T-helper 17 cell (primary cell): ENCODE data around the gene ZNRF1. TPM values are rescaled to one million over a fixed set of nuclear protein-coding genes. Genes with fewer than 3 reads are reported as not detected.
"Not testable (repeated sequence)": the region's sequence is repeated elsewhere in the genome, so short reads cannot be mapped to it uniquely, and the experiment has no call there.

ENCODE experiments used
- ATAC-seq: fragments of 150-1000 bp; cut with Tn5 transposase; 2 replicates; pipeline ENCODE4 v1.10.0; 2021; ENCODE audit warnings: mild to moderate bottlenecking, moderate library complexity
- DNase-seq, 3 donors: peaks; one replicate each; pipeline versions ENCODE4 v3.0.0 to v3.0.0-alpha.2; 2020 to 2021
- H3K9me3 ChIP-seq: one replicate; pipeline ENCODE4 v1.7.0; 2013; ENCODE audit warnings: low read length, mild to moderate bottlenecking; ENCODE audit not compliant: control insufficient read depth, poor library complexity, severe bottlenecking
- H3K27ac Mint-ChIP-seq: one replicate; pipeline ENCODE4 v1.8.0; 2022; ENCODE audit warnings: mild to moderate bottlenecking, moderate library complexity, mixed read lengths
- H3K27me3 Mint-ChIP-seq: one replicate; pipeline ENCODE4 v1.8.0; 2022; ENCODE audit warnings: mixed read lengths
- H3K36me3 Mint-ChIP-seq: one replicate; pipeline ENCODE4 v1.8.0; 2022; ENCODE audit warnings: low read depth, mixed read lengths
- H3K4me1 Mint-ChIP-seq: one replicate; pipeline ENCODE4 v1.8.0; 2022; ENCODE audit warnings: mild to moderate bottlenecking, mixed read lengths
- H3K4me3 Mint-ChIP-seq: one replicate; pipeline ENCODE4 v1.8.0; 2022; ENCODE audit warnings: mild to moderate bottlenecking, moderate library complexity, mixed read lengths
- total RNA-seq, 4 donors: library from RNA in 2 of 4; stranded (reverse) in 2 of 4; gene quantifications; one replicate each; pipeline ENCODE4 v1.2.3 and lab custom pipeline; 2022 to 2026

ZNRF1 gene
- total RNA-seq, 2 donors from 2014 or later, result 10.7 to 18.1 TPM

DNA sequence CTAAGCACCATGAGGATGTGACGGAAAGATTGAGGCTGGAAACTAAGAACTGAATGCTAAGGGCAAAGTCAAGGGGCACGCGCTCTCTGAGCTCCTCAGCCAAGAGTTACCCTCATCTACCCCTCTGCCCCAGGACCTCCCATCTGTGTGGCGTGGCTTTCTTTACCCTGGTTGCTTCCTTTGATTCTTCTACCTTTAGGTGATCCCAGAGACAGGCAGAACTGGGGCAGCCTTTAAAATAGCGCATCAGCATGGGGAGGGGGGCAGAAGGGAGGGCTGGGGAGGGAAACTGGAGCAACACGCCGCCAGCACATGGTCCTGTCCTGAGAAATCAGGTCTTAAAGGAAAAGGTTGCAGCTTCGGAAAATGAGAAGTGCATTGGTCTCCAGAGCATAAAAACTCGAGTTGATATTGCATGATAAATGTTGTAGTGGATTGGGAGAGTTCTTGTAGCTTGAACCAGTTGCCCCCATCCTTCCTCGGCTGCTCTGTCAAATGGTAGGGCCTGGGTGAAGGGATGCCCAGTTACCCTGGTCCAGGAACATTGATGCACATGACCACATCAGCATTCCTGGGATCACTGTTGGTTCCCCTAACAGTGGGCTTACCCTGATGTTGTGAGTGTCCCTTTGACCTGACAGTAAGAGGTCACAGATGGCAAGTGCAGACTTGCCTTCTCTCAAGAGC, 88.0 kb downstream of the ZNRF1 start:
- peaks cover 4% of the 10 kb centered on the region for H3K36me3 Mint-ChIP-seq
- no peaks in the 10 kb centered on the region for H3K27me3 Mint-ChIP-seq
- no peak overlapping the region for H3K4me3 Mint-ChIP-seq
- ATAC-seq, result no peak
- no peak overlapping the region for H3K27ac Mint-ChIP-seq
- no peaks in the 10 kb centered on the region for H3K9me3 ChIP-seq
- DNase-seq, result no peak
- peaks cover 29% of the 10 kb centered on the region for H3K4me1 Mint-ChIP-seq

DNA sequence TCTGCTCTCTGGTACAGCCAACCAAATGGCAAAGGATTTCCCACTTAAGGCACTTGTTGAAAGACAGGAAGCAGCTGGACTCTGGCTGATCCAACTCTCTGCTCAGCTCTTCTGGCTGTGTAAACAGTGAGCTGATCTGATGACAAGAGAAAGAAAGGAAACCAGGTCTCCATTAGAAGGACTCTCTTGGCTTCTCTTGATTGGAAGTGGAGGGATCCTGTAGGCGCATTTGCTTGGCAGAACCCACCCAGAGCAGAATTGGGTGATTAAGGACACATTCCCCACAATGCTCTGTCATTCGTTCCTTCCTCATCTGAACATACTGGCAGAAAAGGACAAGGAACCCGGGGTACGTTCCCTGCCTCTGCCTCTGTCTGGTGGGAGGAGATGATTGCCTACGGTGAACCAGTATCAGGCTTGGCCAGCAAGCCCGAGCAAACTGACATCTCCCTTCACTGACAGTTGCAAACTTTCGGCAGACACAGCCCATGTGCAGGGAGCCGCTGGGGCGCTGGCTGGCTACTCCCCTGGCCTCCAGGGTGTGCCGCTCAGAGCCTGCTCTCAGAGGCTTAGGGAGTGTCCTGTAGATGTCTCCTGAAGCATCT, 88.7 kb downstream of the ZNRF1 start:
- DNase-seq (no peak), ATAC-seq (no peak)
- Mint-ChIP-seq H3K36me3 (peaks cover 4% of the 10 kb centered on the region), H3K4me3 (no peak overlapping the region), H3K27ac (peak overlapping the region; percentile 41), H3K4me1 (peaks cover 28% of the 10 kb centered on the region), H3K27me3 (no peaks in the 10 kb centered on the region)
- H3K9me3 ChIP-seq, result no peaks in the 10 kb centered on the region

DNA sequence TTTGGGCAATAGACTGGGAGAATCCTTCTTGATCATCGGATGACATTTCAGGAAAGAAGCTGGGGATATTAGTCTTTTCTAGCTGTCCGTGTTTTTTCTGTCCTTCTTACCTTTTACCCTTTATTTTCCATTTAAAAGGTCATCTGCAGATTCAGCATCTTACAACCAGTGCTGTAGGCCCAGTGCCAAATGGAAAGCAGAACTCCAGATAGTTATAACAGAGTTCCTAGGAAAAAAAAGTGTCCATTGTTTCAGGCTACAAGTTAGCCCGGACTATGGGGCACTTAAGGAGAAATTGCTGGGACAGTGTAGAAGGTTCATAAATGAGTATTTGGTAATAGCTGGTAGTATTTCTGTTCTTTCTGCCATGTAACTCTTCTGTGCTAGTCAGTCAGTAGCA, 89.4 kb downstream of the ZNRF1 start:
- no peaks in the 10 kb centered on the region for H3K27me3 Mint-ChIP-seq
- H3K4me3 Mint-ChIP-seq, result no peak overlapping the region
- H3K4me1 Mint-ChIP-seq, result peaks cover 25% of the 10 kb centered on the region
- H3K27ac Mint-ChIP-seq, result no peak overlapping the region
- H3K9me3 ChIP-seq, result no peaks in the 10 kb centered on the region
- ATAC-seq (no peak), DNase-seq (no peak)
- H3K36me3 Mint-ChIP-seq, result peaks cover 4% of the 10 kb centered on the region

DNA sequence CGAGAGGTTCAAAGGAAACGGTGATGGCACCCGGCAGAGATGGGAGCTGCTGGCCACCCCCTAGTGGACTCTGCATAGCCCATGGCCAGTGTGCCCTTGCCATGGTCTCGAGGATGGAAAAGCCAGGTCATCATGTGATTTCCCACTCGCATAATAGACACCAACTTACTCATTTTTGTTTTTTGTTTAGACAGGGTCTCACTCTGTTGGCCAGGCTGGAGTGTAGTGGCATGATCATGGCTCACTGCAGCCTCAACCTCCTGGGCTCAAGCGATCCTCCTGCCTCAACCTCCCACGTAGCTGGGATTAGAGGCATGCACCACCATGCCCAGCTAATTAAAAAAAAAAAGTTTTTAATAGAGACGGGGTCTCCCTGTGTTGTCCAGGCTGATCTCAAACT, 90.1 kb downstream of the ZNRF1 start:
- H3K27me3 Mint-ChIP-seq, result no peaks in the 10 kb centered on the region
- no peak overlapping the region for H3K27ac Mint-ChIP-seq
- H3K36me3 Mint-ChIP-seq, result peaks cover 6% of the 10 kb centered on the region
- DNase-seq, result no peak
- no peak overlapping the region for H3K4me3 Mint-ChIP-seq
- no peaks in the 10 kb centered on the region for H3K9me3 ChIP-seq
- no peak for ATAC-seq
- H3K4me1 Mint-ChIP-seq, result peaks cover 19% of the 10 kb centered on the region

DNA sequence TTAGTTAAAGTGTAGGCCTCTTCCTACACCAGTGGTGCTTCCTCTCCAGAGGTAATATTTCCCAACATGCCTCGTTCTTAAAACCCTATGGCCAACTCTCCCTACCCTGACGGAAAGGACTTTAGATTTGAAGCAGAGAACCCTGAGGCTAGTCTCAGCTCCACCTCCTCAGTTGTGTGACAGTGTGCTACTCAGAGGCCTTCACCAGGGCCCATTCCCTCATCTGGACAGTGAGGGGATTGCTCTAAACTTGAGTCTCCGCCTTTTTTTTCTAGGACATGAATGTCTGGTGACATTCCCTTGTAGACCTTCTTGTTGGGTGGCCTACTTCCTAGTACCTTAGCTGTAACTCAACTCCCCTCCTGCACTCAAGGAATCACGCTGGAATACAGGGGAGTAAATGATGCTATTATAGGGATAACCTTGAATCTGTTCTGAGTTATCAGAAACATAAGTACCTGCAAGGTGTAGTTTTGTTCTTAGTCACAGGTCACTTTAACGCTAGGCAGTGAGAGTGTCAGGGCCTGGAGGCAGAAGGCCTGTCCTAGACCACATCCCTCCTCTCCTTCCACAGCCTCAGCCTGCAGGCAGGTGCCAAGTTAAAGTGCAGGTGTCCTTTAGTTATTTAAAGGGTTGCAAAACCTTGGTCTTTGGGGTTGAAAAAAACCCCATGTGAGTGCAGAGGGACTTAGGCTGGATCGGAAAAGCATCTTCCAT, 90.8 kb downstream of the ZNRF1 start:
- H3K27me3 Mint-ChIP-seq, result no peaks in the 10 kb centered on the region
- no peak overlapping the region for H3K27ac Mint-ChIP-seq
- H3K4me3 Mint-ChIP-seq, result no peak overlapping the region
- peaks cover 13% of the 10 kb centered on the region for H3K4me1 Mint-ChIP-seq
- ATAC-seq (no peak), DNase-seq (no peak)
- peaks cover 2% of the 10 kb centered on the region for H3K36me3 Mint-ChIP-seq
- no peaks in the 10 kb centered on the region for H3K9me3 ChIP-seq

DNA sequence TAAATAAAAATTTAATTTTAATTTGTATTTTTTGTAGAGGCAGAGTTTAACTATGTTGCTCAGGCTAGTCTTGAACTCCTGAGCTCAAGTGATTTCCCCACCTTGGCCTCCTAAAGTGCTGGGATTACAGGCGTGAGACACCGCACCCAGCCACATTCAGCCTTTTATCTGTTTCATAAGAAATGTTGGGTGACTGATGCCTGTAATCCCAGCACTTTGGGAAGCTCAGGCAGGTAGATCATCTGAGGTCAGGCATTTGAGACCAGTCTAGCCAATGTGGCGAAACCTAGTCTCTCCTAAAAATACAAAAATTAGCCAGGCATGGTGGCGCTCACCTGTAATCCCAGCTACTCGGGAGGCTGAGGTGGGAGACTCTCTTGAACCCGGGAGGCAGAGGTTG, 92.1 kb downstream of the ZNRF1 start:
- not testable (repeated sequence) for H3K4me1 Mint-ChIP-seq, H3K4me3 Mint-ChIP-seq, ATAC-seq

DNA sequence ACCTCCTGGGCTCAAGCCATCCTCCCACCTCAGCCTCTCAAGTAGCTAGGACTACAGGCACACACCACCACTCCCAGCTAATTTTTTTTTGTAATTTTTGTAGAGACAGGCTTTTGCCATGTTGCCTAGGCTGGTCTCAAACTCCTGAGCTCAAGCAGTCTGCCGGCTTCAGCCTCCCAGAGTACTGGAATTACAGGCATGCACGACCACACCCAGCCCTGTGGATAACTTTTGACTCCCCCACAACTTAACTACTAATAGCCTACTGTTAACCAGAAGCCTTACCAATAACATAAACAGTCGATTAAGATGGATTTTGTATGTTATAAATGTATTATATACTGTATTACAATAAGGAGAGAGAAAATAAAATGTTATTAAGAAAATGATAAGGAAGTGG, 92.8 kb downstream of the ZNRF1 start:
- peaks cover 12% of the 10 kb centered on the region for H3K4me1 Mint-ChIP-seq
- H3K4me3 Mint-ChIP-seq, H3K27ac Mint-ChIP-seq, H3K9me3 ChIP-seq, H3K27me3 Mint-ChIP-seq, DNase-seq, ATAC-seq, H3K36me3 Mint-ChIP-seq: not testable (repeated sequence)

More for the DNA sequence above, 92.1 kb downstream of the ZNRF1 start:
- not testable (repeated sequence) for H3K36me3 Mint-ChIP-seq, H3K9me3 ChIP-seq, H3K27ac Mint-ChIP-seq, H3K27me3 Mint-ChIP-seq, DNase-seq

DNA sequence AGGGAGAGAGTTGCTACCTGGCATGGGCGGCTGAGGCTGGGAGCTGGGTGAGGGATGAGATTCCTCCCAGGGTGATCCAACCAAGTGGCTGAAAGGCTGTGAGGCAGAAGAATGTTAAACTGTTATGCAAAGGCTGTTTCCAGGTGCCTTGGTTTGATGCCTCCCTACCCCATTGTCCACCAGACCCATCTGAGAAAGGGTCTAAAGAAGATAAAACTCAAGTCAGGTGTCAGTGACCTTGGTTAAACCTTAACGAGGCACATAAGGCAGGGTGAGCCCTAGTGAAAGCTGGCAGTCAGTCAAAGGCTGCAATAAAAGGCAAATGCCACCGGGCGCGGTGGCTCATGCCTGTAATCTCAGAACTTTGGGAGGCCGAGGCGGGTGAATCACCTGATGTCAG, 94.0 kb downstream of the ZNRF1 start:
- H3K27ac Mint-ChIP-seq, result peak overlapping the region; percentile 66
- DNase-seq (no peak), ATAC-seq (no peak)
- no peak overlapping the region for H3K4me3 Mint-ChIP-seq
- H3K4me1 Mint-ChIP-seq, result peaks cover 15% of the 10 kb centered on the region
- no peaks in the 10 kb centered on the region for H3K27me3 Mint-ChIP-seq
- no peaks in the 10 kb centered on the region for H3K9me3 ChIP-seq
- H3K36me3 Mint-ChIP-seq, result peaks cover 2% of the 10 kb centered on the region

DNA sequence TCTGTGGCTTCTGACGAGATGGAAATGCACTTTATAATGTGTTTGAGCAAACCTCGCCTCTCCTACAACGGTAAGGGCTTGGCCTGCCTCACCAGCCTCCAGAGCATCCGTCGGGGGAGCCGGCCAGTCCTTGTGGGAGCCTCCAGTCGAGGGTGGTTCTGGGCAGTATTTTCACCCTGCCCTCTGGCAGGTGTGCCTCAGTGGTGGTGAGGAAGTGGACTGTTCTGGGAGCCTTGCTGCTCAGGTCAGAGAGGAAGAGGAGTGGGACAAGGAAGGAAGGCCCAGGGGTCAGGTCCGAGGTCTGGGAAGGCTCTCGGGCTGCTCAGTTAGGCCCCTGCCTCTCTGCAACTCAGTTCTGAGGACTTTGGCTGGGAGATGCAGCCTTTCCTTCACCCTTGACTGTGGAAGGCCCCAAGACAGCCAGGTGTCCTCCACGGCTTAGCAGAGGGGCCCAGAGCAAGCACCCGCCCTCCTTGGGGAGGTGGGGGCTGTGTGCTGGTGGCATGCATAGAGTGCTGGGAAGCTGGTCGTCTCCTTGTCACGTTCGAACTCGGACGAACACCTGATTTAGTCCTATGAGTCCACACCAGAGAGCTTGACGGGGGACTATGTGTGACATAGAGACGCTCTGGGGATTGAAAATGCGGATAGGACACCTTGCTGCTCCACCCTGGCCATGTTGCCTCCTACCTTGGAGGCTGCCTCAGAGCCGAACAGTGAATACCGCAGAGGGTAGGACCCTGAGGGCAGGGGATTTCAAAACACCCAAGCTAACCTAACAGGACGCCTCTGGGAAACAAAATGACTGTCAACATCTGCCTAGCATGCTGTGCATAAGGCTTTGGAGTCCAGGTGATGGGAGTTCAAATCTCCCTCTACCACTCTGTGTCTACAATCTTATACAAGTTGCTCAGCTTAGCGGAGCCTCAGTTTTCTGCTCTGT, 95.0 kb downstream of the ZNRF1 start:
- H3K27me3 Mint-ChIP-seq, result no peaks in the 10 kb centered on the region
- peaks cover 25% of the 10 kb centered on the region for H3K4me1 Mint-ChIP-seq
- no peak overlapping the region for H3K4me3 Mint-ChIP-seq
- peak overlapping the region; percentile 66 for H3K27ac Mint-ChIP-seq
- peaks cover 2% of the 10 kb centered on the region for H3K36me3 Mint-ChIP-seq
- H3K9me3 ChIP-seq, result no peaks in the 10 kb centered on the region
- ATAC-seq (no peak), DNase-seq (no peak)

DNA sequence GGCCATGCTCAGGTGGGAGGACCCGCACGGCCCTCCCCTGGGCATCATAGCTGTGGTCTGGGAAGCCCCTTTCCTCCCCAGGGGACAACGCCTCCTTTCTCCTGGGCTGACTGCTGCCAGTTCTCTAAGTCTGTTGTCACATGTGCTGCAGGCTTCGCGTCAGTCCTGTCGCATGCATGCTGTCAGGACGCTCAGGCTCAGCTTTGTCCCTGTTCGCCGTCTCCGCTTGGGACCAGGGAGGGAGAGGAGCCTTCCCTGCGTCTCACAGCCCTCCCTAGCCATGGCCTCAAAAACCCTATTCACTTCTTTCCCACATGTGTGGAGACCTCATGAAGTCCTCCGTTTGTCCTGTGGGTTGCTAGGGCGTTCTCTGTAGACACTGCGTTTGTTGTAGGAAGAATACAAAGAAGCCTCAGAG, 96.4 kb downstream of the ZNRF1 start:
- H3K36me3 Mint-ChIP-seq, result peaks cover 2% of the 10 kb centered on the region
- peaks cover 30% of the 10 kb centered on the region for H3K4me1 Mint-ChIP-seq
- H3K27me3 Mint-ChIP-seq, result no peaks in the 10 kb centered on the region
- no peak for ATAC-seq
- H3K4me3 Mint-ChIP-seq, result no peak overlapping the region
- no peaks in the 10 kb centered on the region for H3K9me3 ChIP-seq
- H3K27ac Mint-ChIP-seq, result peak overlapping the region; percentile 98
- no peak for DNase-seq

DNA sequence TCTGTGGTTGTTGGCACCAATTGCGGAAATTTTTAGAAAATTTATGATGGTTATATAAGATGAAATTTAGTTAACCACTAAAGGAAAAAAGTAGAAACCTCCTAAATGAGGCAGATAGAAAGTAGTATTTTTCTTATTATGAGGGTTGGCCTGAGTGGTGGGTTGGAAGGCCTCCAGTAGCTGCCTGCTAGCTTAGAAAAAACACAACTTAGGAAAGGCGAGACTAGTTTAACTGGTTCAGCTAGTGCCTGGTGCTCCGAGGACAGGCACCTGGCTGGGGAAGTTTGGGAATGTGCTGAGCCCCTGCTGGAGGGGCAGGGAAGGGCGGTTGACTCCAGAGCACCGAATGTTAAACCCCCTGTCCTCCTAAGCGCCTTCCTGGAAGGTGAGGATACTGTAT, 97.8 kb downstream of the ZNRF1 start:
- ATAC-seq, result no peak

DNA sequence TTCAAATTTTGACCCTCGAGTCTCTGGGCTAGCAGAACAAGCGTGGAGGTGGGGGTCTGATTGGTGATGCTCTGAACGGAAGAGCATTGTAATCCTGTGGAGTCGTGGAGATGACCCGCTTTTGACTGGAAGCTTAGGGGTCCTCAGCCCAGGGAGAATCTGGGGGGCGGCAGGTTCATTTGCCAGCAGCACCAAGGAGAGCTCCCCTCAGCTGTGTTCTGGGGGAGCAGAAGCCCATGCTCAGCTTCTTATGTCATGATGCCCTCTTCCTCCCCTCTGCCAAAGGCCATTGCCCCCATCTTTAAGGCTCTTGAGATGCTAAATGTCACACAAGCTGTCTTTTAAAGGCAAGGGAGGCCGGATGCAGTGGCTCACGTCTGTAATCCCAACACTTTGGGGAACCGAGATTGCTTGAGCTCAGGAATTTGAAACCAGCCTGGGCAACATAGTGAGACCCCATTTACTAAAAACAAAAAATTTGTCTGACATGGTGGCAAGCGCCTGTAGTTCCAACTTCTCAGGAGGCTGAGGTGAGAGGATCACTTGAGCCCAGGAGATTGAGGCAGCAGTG, 98.5 kb downstream of the ZNRF1 start:
- DNase-seq, result no peak
- H3K4me3 Mint-ChIP-seq, result peak overlapping the region; percentile 28

More for the DNA sequence above, 97.8 kb downstream of the ZNRF1 start:
- Mint-ChIP-seq H3K27ac (peak overlapping the region; percentile 98), H3K4me1 (peaks cover 36% of the 10 kb centered on the region), H3K27me3 (no peaks in the 10 kb centered on the region), H3K4me3 (peak overlapping the region; percentile 28), H3K36me3 (peaks cover 2% of the 10 kb centered on the region)
- DNase-seq, result no peak
- no peaks in the 10 kb centered on the region for H3K9me3 ChIP-seq

More for the DNA sequence above, 98.5 kb downstream of the ZNRF1 start:
- Mint-ChIP-seq H3K27ac (peak overlapping the region; percentile 98), H3K36me3 (peaks cover 2% of the 10 kb centered on the region), H3K27me3 (no peaks in the 10 kb centered on the region), H3K4me1 (peaks cover 36% of the 10 kb centered on the region)
- H3K9me3 ChIP-seq, result no peaks in the 10 kb centered on the region
- ATAC-seq, result no peak
